GM21737 (cell line): ENCODE measurements around the gene PHAF1.

ENCODE experiments used
- ATAC-seq: cut with Tn5 transposase; IDR thresholded peaks from one replicate; pipeline ENCODE4 v1.9.1; 2021; ENCODE audit warnings: mild to moderate bottlenecking, moderate library complexity; ENCODE audit not compliant: unreplicated experiment

Gene PHAF1

GRCh38 chr16:67191995-67192681 lies 82.4 kb downstream of the PHAF1 start, which contains the start of gene E2F4:
TSS of gene E2F4 (plus strand) at chr16:67192155. CDS start at chr16:67192228, 73 bp downstream.
- peak; percentile 83 for ATAC-seq

- ATAC-seq, result no peak
Measured at GRCh38 chr16:67192781-67193361, 83.1 kb downstream of the PHAF1 start.

- no peak for ATAC-seq
Measured at GRCh38 chr16:67193536-67193935, 83.8 kb downstream of the PHAF1 start.

- ATAC-seq, result no peak
Measured at GRCh38 chr16:67194260-67194659, 84.5 kb downstream of the PHAF1 start.

GRCh38 chr16:67195676-67196075 lies 85.9 kb downstream of the PHAF1 start:
- no peak for ATAC-seq

- ATAC-seq, result no peak
Measured at GRCh38 chr16:67196881-67197280, 87.1 kb downstream of the PHAF1 start.

DNA sequence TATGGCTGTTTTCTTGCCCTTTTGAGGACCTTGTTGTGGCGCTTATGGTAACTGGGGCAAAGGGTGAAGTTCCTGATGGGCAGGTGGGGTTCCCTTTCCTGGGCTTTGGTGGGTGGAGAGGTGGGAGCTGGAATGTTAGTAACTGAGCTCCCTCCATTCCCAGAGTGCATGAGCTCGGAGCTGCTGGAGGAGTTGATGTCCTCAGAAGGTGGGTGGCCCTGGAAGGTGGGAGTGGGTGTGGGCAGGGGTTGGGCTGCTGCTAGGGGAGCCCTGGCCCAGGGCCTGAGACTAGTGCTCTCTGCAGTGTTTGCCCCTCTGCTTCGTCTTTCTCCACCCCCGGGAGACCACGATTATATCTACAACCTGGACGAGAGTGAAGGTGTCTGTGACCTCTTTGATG lies 88.0 kb downstream of the PHAF1 start:
- ATAC-seq, result no peak
